ENCODE results near the gene TTC27. TPM values are rescaled to one million over a fixed set of nuclear protein-coding genes. Genes with fewer than 3 reads are reported as not detected.

Gene TTC27
- total RNA-seq, 4 donors from 2014 or later, result 10.5 to 46.2 (median 17.9) TPM

- Histone ChIP-seq H3K27ac (no peak overlapping the region), H3K9me3 (no peaks in the 10 kb centered on the region), H3K4me1 (no peaks in the 10 kb centered on the region), H3K36me3 (no peaks in the 10 kb centered on the region), H3K27me3 (no peaks in the 10 kb centered on the region), H3K4me3 (no peak overlapping the region)
- intact Hi-C loops (cut with DNase I; ENCODE audit: low total_unique reads), result no loop called here
- DNase-seq, result no peak
- TF ChIP-seq CTCF (IDR thresholded peaks at IDR 0.05) (no peak), POLR2A (IDR thresholded peaks at IDR 0.05) (no peak)
Observed at GRCh38 chr2:32860385-32860784, 232.5 kb downstream of the TTC27 start.

GRCh38 chr2:32862269-32863055 is 234.6 kb downstream of the TTC27 start:
- Histone ChIP-seq H3K27ac (no peak overlapping the region), H3K27me3 (no peaks in the 10 kb centered on the region), H3K36me3 (no peaks in the 10 kb centered on the region), H3K9me3 (no peaks in the 10 kb centered on the region), H3K4me1 (no peaks in the 10 kb centered on the region), H3K4me3 (no peak overlapping the region)
- TF ChIP-seq CTCF (IDR thresholded peaks at IDR 0.05), result no peak
- TF ChIP-seq POLR2A (IDR thresholded peaks at IDR 0.05), result no peak
- DNase-seq, result no peak
- intact Hi-C loops (cut with DNase I; ENCODE audit: low total_unique reads), result no loop called here

GRCh38 chr2:32863326-32863725 is 235.5 kb downstream of the TTC27 start:
- no peaks in the 10 kb centered on the region for H3K4me1 ChIP-seq
- intact Hi-C loops (cut with DNase I; ENCODE audit: low total_unique reads), result no loop called here
- no peak for DNase-seq
- no peak overlapping the region for H3K4me3 ChIP-seq
- H3K9me3 ChIP-seq, result no peaks in the 10 kb centered on the region
- no peaks in the 10 kb centered on the region for H3K36me3 ChIP-seq
- H3K27ac ChIP-seq, result no peak overlapping the region
- TF ChIP-seq POLR2A (IDR thresholded peaks at IDR 0.05) (no peak), CTCF (IDR thresholded peaks at IDR 0.05) (no peak)
- H3K27me3 ChIP-seq, result no peaks in the 10 kb centered on the region

GRCh38 chr2:32863803-32864202 is 236.0 kb downstream of the TTC27 start:
- no peaks in the 10 kb centered on the region for H3K4me1 ChIP-seq
- H3K4me3 ChIP-seq, result no peak overlapping the region
- no peaks in the 10 kb centered on the region for H3K36me3 ChIP-seq
- no peaks in the 10 kb centered on the region for H3K9me3 ChIP-seq
- no peaks in the 10 kb centered on the region for H3K27me3 ChIP-seq
- no peak for TF ChIP-seq POLR2A (IDR thresholded peaks at IDR 0.05)
- no peak for TF ChIP-seq CTCF (IDR thresholded peaks at IDR 0.05)
- intact Hi-C loops (cut with DNase I; ENCODE audit: low total_unique reads), result no loop called here
- no peak for DNase-seq
- H3K27ac ChIP-seq, result no peak overlapping the region

- no peaks in the 10 kb centered on the region for H3K4me1 ChIP-seq
Observed at GRCh38 chr2:32864334-32865111, 236.7 kb downstream of the TTC27 start.

More at GRCh38 chr2:32864334-32865111, 236.7 kb downstream of the TTC27 start:
- Histone ChIP-seq H3K27me3 (no peaks in the 10 kb centered on the region), H3K27ac (no peak overlapping the region), H3K4me3 (no peak overlapping the region), H3K9me3 (no peaks in the 10 kb centered on the region), H3K36me3 (no peaks in the 10 kb centered on the region)
- TF ChIP-seq CTCF (IDR thresholded peaks at IDR 0.05), result no peak
- TF ChIP-seq POLR2A (IDR thresholded peaks at IDR 0.05), result no peak
- no peak for DNase-seq
- intact Hi-C loops (cut with DNase I; ENCODE audit: low total_unique reads), result no loop called here

Measured in uterus (tissue), 4 donors.